ENCODE results near the gene CERS6.
"Not testable (repeated sequence)": the region's sequence is repeated elsewhere in the genome, so short reads cannot be mapped to it uniquely, and the experiment has no call there.

CERS6 gene

GRCh38 chr2:168655207-168655606 lies 199.1 kb downstream of the CERS6 start:
- TF ChIP-seq, protein P1, sequence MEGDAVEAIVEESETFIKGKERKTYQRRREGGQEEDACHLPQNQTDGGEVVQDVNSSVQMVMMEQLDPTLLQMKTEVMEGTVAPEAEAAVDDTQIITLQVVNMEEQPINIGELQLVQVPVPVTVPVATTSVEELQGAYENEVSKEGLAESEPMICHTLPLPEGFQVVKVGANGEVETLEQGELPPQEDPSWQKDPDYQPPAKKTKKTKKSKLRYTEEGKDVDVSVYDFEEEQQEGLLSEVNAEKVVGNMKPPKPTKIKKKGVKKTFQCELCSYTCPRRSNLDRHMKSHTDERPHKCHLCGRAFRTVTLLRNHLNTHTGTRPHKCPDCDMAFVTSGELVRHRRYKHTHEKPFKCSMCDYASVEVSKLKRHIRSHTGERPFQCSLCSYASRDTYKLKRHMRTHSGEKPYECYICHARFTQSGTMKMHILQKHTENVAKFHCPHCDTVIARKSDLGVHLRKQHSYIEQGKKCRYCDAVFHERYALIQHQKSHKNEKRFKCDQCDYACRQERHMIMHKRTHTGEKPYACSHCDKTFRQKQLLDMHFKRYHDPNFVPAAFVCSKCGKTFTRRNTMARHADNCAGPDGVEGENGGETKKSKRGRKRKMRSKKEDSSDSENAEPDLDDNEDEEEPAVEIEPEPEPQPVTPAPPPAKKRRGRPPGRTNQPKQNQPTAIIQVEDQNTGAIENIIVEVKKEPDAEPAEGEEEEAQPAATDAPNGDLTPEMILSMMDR (IDR thresholded peaks at IDR 0.05; ENCODE audit: insufficient read depth, low read length, missing control alignments), result no peak
- POLR2A ChIA-PET, result no interaction called here
- CTCF ChIA-PET, result no interaction called here

DNA sequence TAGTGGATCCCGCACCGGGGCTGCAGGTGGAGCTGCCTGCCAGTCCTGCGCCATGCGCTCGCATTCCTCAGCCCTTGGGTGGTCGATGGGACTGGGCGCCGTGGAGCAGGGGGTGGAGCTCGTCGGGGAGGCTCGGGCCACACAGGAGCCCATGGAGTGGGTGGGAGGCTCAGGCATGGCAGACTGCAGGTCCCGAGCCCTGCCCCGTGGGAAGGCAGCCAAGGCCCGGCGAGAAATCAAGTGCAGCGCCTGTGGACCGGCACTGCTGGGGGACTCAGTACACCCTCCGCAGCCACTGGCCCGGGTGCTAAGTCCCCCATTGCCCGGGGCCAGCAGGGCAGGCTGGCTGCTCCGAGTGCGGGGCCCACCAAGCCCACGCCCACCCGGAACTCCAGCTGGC lies 201.3 kb downstream of the CERS6 start:
- DNase-seq (ENCODE audit: low read depth, low spot score); H3K4me3 ChIP-seq (ENCODE audit: low read depth, low read length); CTCF ChIA-PET; POLR2A ChIA-PET: not testable (repeated sequence)

More at GRCh38 chr2:168655207-168655606, 199.1 kb downstream of the CERS6 start:
- H3K4me3 ChIP-seq (ENCODE audit: low read depth, low read length), result no peak overlapping the region
- DNase-seq (ENCODE audit: low read depth, low spot score), result no peak

DNA sequence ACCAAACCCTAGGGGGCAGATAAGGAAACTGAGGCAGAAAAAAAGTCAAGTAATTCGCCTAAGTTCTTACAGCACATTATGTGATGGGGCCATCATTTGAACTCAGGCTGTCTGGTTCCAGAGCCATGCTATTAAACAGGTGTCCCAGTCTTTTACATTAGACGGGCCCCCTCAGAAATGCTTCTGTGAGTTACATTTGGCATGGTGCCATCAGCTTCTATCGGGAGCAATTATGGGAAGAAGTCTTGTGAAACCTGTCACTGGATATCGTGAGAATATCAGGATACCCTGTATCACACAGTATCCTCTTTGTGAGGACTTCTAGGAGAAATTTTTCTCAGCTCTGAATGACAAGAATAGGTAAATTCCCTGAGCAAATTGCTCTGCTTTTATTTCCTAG lies 202.6 kb downstream of the CERS6 start:
- TF ChIP-seq, protein P1 (IDR thresholded peaks at IDR 0.05; ENCODE audit: insufficient read depth, low read length, missing control alignments), result no peak
- DNase-seq (ENCODE audit: low read depth, low spot score), result no peak
- ChIA-PET CTCF (no interaction called here), POLR2A (no interaction called here)
- H3K4me3 ChIP-seq (ENCODE audit: low read depth, low read length), result no peak overlapping the region

GRCh38 chr2:168660870-168661862 lies 205.1 kb downstream of the CERS6 start:
- H3K4me3 ChIP-seq (ENCODE audit: low read depth, low read length), result no peak overlapping the region
- ChIA-PET POLR2A (no interaction called here), CTCF (interaction anchor here (1.1 kb wide), 1 partner anchor 14 kb away, joined by 3 read pairs; no protein-coding TSS in a partner anchor)
- TF ChIP-seq, protein P1 (IDR thresholded peaks at IDR 0.05; ENCODE audit: insufficient read depth, low read length, missing control alignments), result no peak
- DNase-seq (ENCODE audit: low read depth, low spot score), result no peak

DNA sequence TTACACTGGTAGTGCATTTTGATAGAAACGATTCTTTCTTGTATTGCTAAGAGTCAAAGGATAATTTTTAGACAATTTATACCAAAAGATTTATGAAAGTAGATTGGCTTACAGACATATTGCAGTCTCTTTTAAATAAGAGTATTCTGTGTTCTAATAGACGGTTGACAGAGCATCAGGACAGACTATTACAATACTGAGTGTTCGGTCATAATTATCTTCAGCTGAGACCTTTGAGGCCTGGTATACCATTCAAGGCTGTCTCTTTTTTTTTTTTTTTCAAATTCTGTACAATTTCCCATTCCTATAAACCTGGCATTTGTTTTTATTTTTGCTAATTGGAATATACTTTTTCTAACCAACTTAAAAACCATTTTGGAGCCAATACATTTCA lies 205.8 kb downstream of the CERS6 start:
- no peak overlapping the region for H3K4me3 ChIP-seq (ENCODE audit: low read depth, low read length)
- TF ChIP-seq, protein P1 (IDR thresholded peaks at IDR 0.05; ENCODE audit: insufficient read depth, low read length, missing control alignments), result no peak
- DNase-seq (ENCODE audit: low read depth, low spot score), result no peak
- POLR2A ChIA-PET, result no interaction called here
- CTCF ChIA-PET, result interaction anchor here (1.1 kb wide), 1 partner anchor 13 kb away, joined by 3 read pairs; no protein-coding TSS in a partner anchor

DNA sequence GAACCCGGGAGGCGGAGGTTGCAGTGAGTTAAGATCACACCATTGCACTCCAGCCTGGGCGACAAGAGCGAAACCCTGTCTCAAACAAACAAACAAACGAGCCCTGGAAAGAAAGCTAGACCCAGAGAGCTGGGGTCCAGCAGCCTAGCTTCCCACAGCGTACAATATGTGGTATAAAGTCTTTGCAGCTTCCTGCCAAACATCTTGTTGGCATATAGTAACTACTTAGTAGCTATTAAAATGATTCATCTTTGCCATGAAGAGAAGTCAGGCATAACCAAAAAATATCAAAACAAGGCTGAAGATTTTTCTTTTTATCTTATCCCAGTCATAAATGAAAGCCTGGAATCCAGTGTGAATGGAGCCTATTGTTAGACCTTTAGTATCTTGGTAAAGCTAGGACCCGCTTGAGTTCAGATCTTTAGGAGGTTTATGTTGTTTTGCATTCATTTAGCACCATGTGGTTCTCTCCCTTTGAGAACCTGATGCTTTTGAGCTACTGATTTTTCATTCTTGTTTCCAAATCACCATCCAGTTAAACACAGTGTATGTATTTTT lies 206.7 kb downstream of the CERS6 start:
- H3K4me3 ChIP-seq (ENCODE audit: low read depth, low read length), result no peak overlapping the region
- POLR2A ChIA-PET, result interaction anchor here (1.1 kb wide), 1 partner anchor 22 kb away, joined by 3 read pairs; no protein-coding TSS in a partner anchor
- no peak for DNase-seq (ENCODE audit: low read depth, low spot score)
- TF ChIP-seq, protein P1 (IDR thresholded peaks at IDR 0.05; ENCODE audit: insufficient read depth, low read length, missing control alignments), result no peak
- CTCF ChIA-PET, result no interaction called here
